Measurements from ENCODE around the gene TRIM28. TPM values are rescaled to one million over a fixed set of nuclear protein-coding genes. Genes with fewer than 3 reads are reported as not detected.

The TRIM28 gene
- total RNA-seq, 2 experiments from 2014 or later: 549 to 553 TPM

DNA sequence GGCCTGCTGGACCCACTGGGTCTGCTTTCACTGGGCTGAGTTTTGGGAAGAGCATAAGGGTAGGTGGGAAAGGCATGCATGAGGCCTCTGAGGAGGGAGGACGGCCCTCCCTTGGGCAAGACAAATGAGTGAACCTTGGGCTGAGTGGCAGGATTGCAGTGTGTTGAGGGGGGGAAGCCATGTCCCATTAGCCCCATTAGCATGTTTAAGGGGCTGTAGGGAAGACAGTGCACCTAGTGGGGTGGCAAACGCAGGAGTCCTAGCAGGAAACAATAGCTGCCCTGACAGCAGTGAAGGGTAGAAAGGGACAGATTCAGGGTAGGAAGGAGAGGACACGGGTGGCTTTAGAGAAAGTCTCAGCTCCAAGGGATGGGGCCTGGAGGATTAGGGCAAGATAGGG lies 21.2 kb upstream of the TRIM28 start:
- no peaks in the 10 kb centered on the region for H3K27me3 Mint-ChIP-seq
- H3K4me3 Mint-ChIP-seq: no peak overlapping the region
- POLR2A ChIA-PET: no interaction called here

DNA sequence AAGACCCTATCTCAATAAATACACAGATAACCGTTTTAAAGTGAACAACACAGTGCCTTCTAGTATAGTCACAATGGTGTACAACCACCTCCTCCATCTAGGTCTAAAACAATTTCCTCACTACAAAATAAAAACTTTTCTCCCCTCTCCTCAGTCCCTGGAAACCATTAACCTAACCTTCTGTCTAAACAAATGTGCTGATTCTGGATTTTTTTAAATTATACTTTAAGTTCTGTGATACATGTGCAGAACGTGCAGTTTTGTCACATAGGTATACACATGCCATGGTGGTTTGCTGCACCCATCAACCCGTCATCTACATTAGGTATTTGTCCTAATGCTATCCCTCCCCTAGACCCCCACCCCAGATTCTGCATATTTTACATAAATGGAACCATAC lies 14.5 kb upstream of the TRIM28 start:
- Histone ChIP-seq H3K4me1 (ENCODE audit: insufficient read depth, low read length) (no peaks in the 10 kb centered on the region), H3K27ac (ENCODE audit: low read depth in 1 of 2, low read length in 2 of 2) (no peak overlapping the region), H3K36me3 (ENCODE audit: insufficient read depth, low read length) (no peaks in the 10 kb centered on the region), H3K9me3 (ENCODE audit: control insufficient read depth in 1 of 2, insufficient read depth in 1 of 2, low read length in 2 of 2) (no peaks in the 10 kb centered on the region), H3K27me3 (ENCODE audit: control insufficient read depth in 1 of 2, insufficient read depth in 2 of 2, low read length in 2 of 2) (no peaks in the 10 kb centered on the region), H3K4me3 (ENCODE audit: low read length) (no peak overlapping the region)
- Mint-ChIP-seq H3K27me3 (peaks cover 6% of the 10 kb centered on the region), H3K4me3 (no peak overlapping the region), H3K4me1 (ENCODE audit: low read depth) (no peaks in the 10 kb centered on the region), H3K27ac (no peak overlapping the region), H3K36me3 (ENCODE audit: low read depth) (no peaks in the 10 kb centered on the region), H3K9me3 (no peaks in the 10 kb centered on the region)
- TF ChIP-seq, protein P1, sequence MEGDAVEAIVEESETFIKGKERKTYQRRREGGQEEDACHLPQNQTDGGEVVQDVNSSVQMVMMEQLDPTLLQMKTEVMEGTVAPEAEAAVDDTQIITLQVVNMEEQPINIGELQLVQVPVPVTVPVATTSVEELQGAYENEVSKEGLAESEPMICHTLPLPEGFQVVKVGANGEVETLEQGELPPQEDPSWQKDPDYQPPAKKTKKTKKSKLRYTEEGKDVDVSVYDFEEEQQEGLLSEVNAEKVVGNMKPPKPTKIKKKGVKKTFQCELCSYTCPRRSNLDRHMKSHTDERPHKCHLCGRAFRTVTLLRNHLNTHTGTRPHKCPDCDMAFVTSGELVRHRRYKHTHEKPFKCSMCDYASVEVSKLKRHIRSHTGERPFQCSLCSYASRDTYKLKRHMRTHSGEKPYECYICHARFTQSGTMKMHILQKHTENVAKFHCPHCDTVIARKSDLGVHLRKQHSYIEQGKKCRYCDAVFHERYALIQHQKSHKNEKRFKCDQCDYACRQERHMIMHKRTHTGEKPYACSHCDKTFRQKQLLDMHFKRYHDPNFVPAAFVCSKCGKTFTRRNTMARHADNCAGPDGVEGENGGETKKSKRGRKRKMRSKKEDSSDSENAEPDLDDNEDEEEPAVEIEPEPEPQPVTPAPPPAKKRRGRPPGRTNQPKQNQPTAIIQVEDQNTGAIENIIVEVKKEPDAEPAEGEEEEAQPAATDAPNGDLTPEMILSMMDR (IDR thresholded peaks at IDR 0.05): no peak
- CTCF ChIA-PET: no interaction called here
- intact Hi-C loops (cut with DNase I, micrococcal nuclease): no loop called here
- no peak for DNase-seq
- POLR2A ChIA-PET: no interaction called here
- ATAC-seq (ENCODE audit: poor library complexity): no peak

More for the DNA sequence above, 21.2 kb upstream of the TRIM28 start:
- Mint-ChIP-seq H3K4me1 (ENCODE audit: low read depth) (peaks cover 29% of the 10 kb centered on the region), H3K27ac (no peak overlapping the region), H3K36me3 (ENCODE audit: low read depth) (peaks cover 21% of the 10 kb centered on the region), H3K9me3 (no peaks in the 10 kb centered on the region)
- TF ChIP-seq, protein P1 (IDR thresholded peaks at IDR 0.05): no peak
- H3K27ac ChIP-seq (ENCODE audit: low read depth in 1 of 2, low read length in 2 of 2): no peak overlapping the region
- H3K9me3 ChIP-seq (ENCODE audit: control insufficient read depth in 1 of 2, insufficient read depth in 1 of 2, low read length in 2 of 2): no peaks in the 10 kb centered on the region
- no peaks in the 10 kb centered on the region for H3K36me3 ChIP-seq (ENCODE audit: insufficient read depth, low read length)
- ATAC-seq (ENCODE audit: poor library complexity) (no peak), DNase-seq (no peak)
- H3K27me3 ChIP-seq (ENCODE audit: control insufficient read depth in 1 of 2, insufficient read depth in 2 of 2, low read length in 2 of 2): no peaks in the 10 kb centered on the region
- no peak overlapping the region for H3K4me3 ChIP-seq (ENCODE audit: low read length)
- CTCF ChIA-PET: interaction anchor here (0.7 to 1.5 kb wide), 2 partner anchors 9 to 21 kb away, joined by 3 read pairs; partner anchors contain the start of gene TRIM28
- peaks cover 26% of the 10 kb centered on the region for H3K4me1 ChIP-seq (ENCODE audit: insufficient read depth, low read length)
- intact Hi-C loops (cut with DNase I, micrococcal nuclease): no loop called here

DNA sequence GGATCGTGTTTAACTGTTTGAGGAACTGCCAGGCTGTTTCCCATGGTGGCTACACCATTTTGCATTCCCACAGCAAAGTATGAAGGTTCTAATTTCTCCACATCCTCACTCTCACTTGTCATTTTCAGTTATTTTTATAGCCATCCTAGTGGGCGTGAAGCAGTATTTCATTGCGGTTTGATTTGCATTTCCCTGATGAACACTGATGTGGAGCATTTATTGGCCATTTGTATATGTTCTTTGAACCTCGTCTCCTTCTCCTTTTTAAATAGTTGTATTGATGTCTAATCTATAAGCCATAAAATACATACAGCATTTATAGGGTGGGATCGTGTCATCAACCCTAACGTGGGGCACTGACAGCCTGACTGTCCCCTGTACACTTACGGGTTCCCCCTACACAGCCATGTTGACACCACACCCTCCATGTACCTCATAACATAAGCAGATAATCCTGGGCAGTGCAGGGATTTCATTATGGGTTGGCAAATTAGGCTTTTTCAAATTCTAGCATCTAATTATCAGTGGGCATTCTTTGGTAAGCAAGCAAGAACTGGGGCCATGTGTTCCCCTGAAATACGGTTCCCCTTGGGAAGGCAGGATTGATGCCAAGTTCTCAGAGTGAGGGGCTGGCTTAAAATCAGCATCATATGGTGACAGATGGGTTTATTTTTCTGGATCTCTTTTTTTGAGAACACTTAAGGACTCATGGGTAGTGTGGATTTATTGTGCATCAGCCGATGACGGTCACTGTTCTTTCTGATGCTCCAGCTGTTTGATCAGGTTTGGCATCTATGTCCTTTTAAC lies 12.6 kb upstream of the TRIM28 start:
- H3K4me1 Mint-ChIP-seq (ENCODE audit: low read depth): no peaks in the 10 kb centered on the region
- no peaks in the 10 kb centered on the region for H3K36me3 Mint-ChIP-seq (ENCODE audit: low read depth)
- Histone ChIP-seq H3K27me3 (ENCODE audit: control insufficient read depth in 1 of 2, insufficient read depth in 2 of 2, low read length in 2 of 2) (no peaks in the 10 kb centered on the region), H3K9me3 (ENCODE audit: control insufficient read depth in 1 of 2, insufficient read depth in 1 of 2, low read length in 2 of 2) (no peaks in the 10 kb centered on the region), H3K27ac (ENCODE audit: low read depth in 1 of 2, low read length in 2 of 2) (no peak overlapping the region), H3K4me1 (ENCODE audit: insufficient read depth, low read length) (no peaks in the 10 kb centered on the region), H3K4me3 (ENCODE audit: low read length) (no peak overlapping the region), H3K36me3 (ENCODE audit: insufficient read depth, low read length) (no peaks in the 10 kb centered on the region)
- H3K27me3 Mint-ChIP-seq: peaks cover 6% of the 10 kb centered on the region
- H3K27ac Mint-ChIP-seq: no peak overlapping the region
- no peak overlapping the region for H3K4me3 Mint-ChIP-seq
- TF ChIP-seq, protein P1 (IDR thresholded peaks at IDR 0.05): no peak
- DNase-seq (no peak), ATAC-seq (ENCODE audit: poor library complexity) (no peak)
- CTCF ChIA-PET: no interaction called here
- H3K9me3 Mint-ChIP-seq: no peaks in the 10 kb centered on the region
- intact Hi-C loops (cut with DNase I, micrococcal nuclease): no loop called here
- POLR2A ChIA-PET: no interaction called here
